ENCODE measurements around the gene SLIT1.

- no peak for TF ChIP-seq POLR2AphosphoS5 (IDR thresholded peaks at IDR 0.05; ENCODE audit: low read depth, low read length)
- TF ChIP-seq POLR2A (IDR thresholded peaks at IDR 0.05; ENCODE audit: low read depth, low read length): no peak
Observed at GRCh38 chr10:97153270-97153850, 32.4 kb downstream of the SLIT1 start.

Data from GM12892 (cell line).